Measurements from ENCODE around the gene SPIRE2.
"Not testable (repeated sequence)": the region's sequence is repeated elsewhere in the genome, so short reads cannot be mapped to it uniquely, and the experiment has no call there.

Gene SPIRE2

GRCh38 chr16:89805136-89805905 is 23.0 kb upstream of the SPIRE2 start:
- Histone ChIP-seq H3K79me2 (ENCODE audit: low read length) (no peaks in the 10 kb centered on the region), H3K4me3 (ENCODE audit: low read length) (no peak overlapping the region), H3K4me1 (ENCODE audit: low read length) (no peaks in the 10 kb centered on the region), H2AFZ (ENCODE audit: low read depth, low read length) (no peak overlapping the region), H3K27me3 (ENCODE audit: low read depth, low read length) (no peaks in the 10 kb centered on the region), H3K9me3 (ENCODE audit: insufficient read depth, low read length) (no peaks in the 10 kb centered on the region), H4K20me1 (ENCODE audit: insufficient read depth, low read length) (no peaks in the 10 kb centered on the region), H3K27ac (ENCODE audit: low read length) (no peak overlapping the region), H3K4me2 (ENCODE audit: low read length) (no peak overlapping the region), H3K9ac (ENCODE audit: low read length) (no peak overlapping the region), H3K36me3 (replicated peaks; ENCODE audit: low read depth, low read length) (peaks cover 40% of the 10 kb centered on the region)
- no peak for TF ChIP-seq CTCF (IDR thresholded peaks at IDR 0.05; ENCODE audit: low read depth, low read length)
- TF ChIP-seq EZH2phosphoT487 (IDR thresholded peaks at IDR 0.05; ENCODE audit: low read depth): no peak

DNA sequence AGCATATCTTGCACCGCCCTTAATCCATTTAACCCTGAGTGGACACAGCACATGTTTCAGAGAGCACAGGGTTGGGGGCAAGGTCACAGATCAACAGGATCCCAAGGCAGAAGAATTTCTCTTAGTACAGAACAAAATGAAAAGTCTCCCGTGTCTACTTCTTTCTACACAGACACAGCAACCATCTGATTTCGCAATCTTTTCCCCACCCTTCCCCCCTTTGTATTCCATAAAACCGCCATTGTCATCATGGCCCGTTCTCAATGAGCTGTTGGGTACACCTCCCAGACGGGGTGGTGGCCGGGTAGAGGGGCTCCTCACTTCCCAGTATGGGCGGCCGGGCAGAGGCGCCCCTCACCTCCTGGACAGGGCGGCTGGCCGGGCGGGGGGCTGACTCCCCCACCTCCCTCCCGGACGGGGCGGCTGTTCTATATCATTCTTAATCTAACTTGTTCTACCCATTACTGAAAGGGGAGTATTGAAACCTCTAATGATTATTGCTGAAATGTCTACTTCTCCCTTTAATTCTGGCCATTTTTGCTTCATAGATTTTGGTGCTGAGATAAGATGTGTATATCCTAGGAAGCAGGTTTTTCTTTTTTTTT is 21.6 kb upstream of the SPIRE2 start:
- not testable (repeated sequence) for H4K20me1 ChIP-seq (ENCODE audit: insufficient read depth, low read length); H3K4me2 ChIP-seq (ENCODE audit: low read length); H2AFZ ChIP-seq (ENCODE audit: low read depth, low read length); H3K9ac ChIP-seq (ENCODE audit: low read length); H3K4me3 ChIP-seq (ENCODE audit: low read length); H3K27me3 ChIP-seq (ENCODE audit: low read depth, low read length); H3K9me3 ChIP-seq (ENCODE audit: insufficient read depth, low read length); H3K27ac ChIP-seq (ENCODE audit: low read length); H3K4me1 ChIP-seq (ENCODE audit: low read length)
- peaks cover 10% of the 10 kb centered on the region; the same call in 1 of the 2 replicates for H3K79me2 ChIP-seq (ENCODE audit: low read length)
- H3K36me3 ChIP-seq (replicated peaks; ENCODE audit: low read depth, low read length): peaks cover 50% of the 10 kb centered on the region

GRCh38 chr16:89808475-89808874 is 19.8 kb upstream of the SPIRE2 start:
- Histone ChIP-seq H3K4me1 (ENCODE audit: low read length) (peaks cover 5% of the 10 kb centered on the region; the same call in 1 of the 2 replicates), H3K27me3 (ENCODE audit: low read depth, low read length) (no peaks in the 10 kb centered on the region), H3K9me3 (ENCODE audit: insufficient read depth, low read length) (no peaks in the 10 kb centered on the region), H3K36me3 (replicated peaks; ENCODE audit: low read depth, low read length) (peaks cover 41% of the 10 kb centered on the region), H3K4me2 (ENCODE audit: low read length) (no peak overlapping the region), H3K9ac (ENCODE audit: low read length) (no peak overlapping the region), H3K79me2 (ENCODE audit: low read length) (peaks cover 26% of the 10 kb centered on the region), H3K27ac (ENCODE audit: low read length) (no peak overlapping the region), H2AFZ (ENCODE audit: low read depth, low read length) (no peak overlapping the region), H4K20me1 (ENCODE audit: insufficient read depth, low read length) (0 out of 2 replicates have a peak, but pooled peaks cover 7% of the 10 kb centered on the region), H3K4me3 (ENCODE audit: low read length) (no peak overlapping the region)
- no peak for TF ChIP-seq EZH2phosphoT487 (IDR thresholded peaks at IDR 0.05; ENCODE audit: low read depth)
- no peak for TF ChIP-seq CTCF (IDR thresholded peaks at IDR 0.05; ENCODE audit: low read depth, low read length)

GRCh38 chr16:89811321-89811720 is 17.0 kb upstream of the SPIRE2 start:
- Histone ChIP-seq H3K4me1 (ENCODE audit: low read length) (peaks cover 8% of the 10 kb centered on the region; the same call in 1 of the 2 replicates), H3K4me3 (ENCODE audit: low read length) (no peak overlapping the region), H3K9ac (ENCODE audit: low read length) (no peak overlapping the region), H3K4me2 (ENCODE audit: low read length) (no peak overlapping the region), H3K36me3 (replicated peaks; ENCODE audit: low read depth, low read length) (peaks cover 36% of the 10 kb centered on the region), H3K9me3 (ENCODE audit: insufficient read depth, low read length) (no peaks in the 10 kb centered on the region), H3K27ac (ENCODE audit: low read length) (no peak overlapping the region), H2AFZ (ENCODE audit: low read depth, low read length) (no peak overlapping the region), H4K20me1 (ENCODE audit: insufficient read depth, low read length) (peaks cover 7% of the 10 kb centered on the region; the same call in 1 of the 2 replicates), H3K27me3 (ENCODE audit: low read depth, low read length) (no peaks in the 10 kb centered on the region), H3K79me2 (ENCODE audit: low read length) (peaks cover 54% of the 10 kb centered on the region)
- TF ChIP-seq CTCF (IDR thresholded peaks at IDR 0.05; ENCODE audit: low read depth, low read length) (no peak), EZH2phosphoT487 (IDR thresholded peaks at IDR 0.05; ENCODE audit: low read depth) (no peak)

Measured in OCI-LY3 (cell line).